Thyroid gland (tissue), 4 donors: ENCODE data around the gene HP1BP3. TPM values are rescaled to one million over a fixed set of nuclear protein-coding genes. Genes with fewer than 3 reads are reported as not detected.

Source experiments
- DNase-seq, 2 donors: peaks; one replicate each; pipeline ENCODE4 v3.0.0-alpha.2; 2019
- H3K27ac ChIP-seq, 3 donors: fragments of 200-600 bp; sonication (generic); 1 replicate in 2 of 3; 2 replicates in 1 of 3; pipeline ENCODE4 v1.5.1; 2016 to 2019; ENCODE audit warnings: mild to moderate bottlenecking in 1 of 3, moderate library complexity in 1 of 3
- H3K27me3 ChIP-seq: fragments of 200-600 bp; sonication (generic); one replicate; pipeline ENCODE4 v1.5.1; 2019
- H3K36me3 ChIP-seq, 2 donors: fragments of 200-600 bp; sonication (generic); one replicate each; pipeline ENCODE4 v1.5.1; 2016 to 2019
- H3K4me1 ChIP-seq, 2 donors: fragments of 200-600 bp; sonication (generic); one replicate each; pipeline ENCODE4 v1.5.1; 2017 to 2019
- H3K4me3 ChIP-seq, 3 donors: fragments of 200-600 bp; sonication (generic); replicated peaks in 1 of 3; 1 replicate in 2 of 3; 2 replicates in 1 of 3; pipeline ENCODE4 v1.5.1; 2016; ENCODE audit warnings: mild to moderate bottlenecking in 1 of 3
- H3K9me3 ChIP-seq: fragments of 200-600 bp; sonication (generic); one replicate; pipeline ENCODE4 v1.5.1; 2017
- CTCF ChIP-seq, 6 experiments: fragments of 200-600 bp in 3 of 6; fragments of 450-650 bp in 3 of 6; sonication (generic) in 3 of 6; IDR thresholded peaks; one replicate each; pipeline ENCODE4 v1.5.1; 2016 to 2019; ENCODE audit warnings: antibody characterized with exemption in 6 of 6, mild to moderate bottlenecking in 2 of 6, inconsistent platforms in 1 of 6, moderate library complexity in 1 of 6
- POLR2A ChIP-seq, 2 donors: fragments of 450-650 bp; IDR thresholded peaks; one replicate each; pipeline ENCODE4 v1.6.1; 2017; ENCODE audit warnings: antibody characterized with exemption in 2 of 2, mild to moderate bottlenecking in 2 of 2, moderate library complexity in 1 of 2
- WGBS, 2 donors: methylation state at CpG; one replicate each; pipeline ENCODE4 v1.1.5; 2017; 5-methylcytosine and 5-hydroxymethylcytosine counted together
- intact Hi-C: fragments of 100-400 bp; cut with DNase I; formaldehyde crosslinking; loops from one replicate; pipeline ENCODE4 v1.15.1; 2023
- total RNA-seq, 4 donors: library from RNA; depleted of rRNA; stranded (reverse); fragments of >200 nt; gene quantifications; one replicate each; pipeline ENCODE4 v1.2.3, GENCODE V29; 2016

HP1BP3 gene
- total RNA-seq, 4 donors from 2014 or later, result 248 to 312 (median 280) TPM

- H3K27ac ChIP-seq, result no peak overlapping the region
- TF ChIP-seq CTCF (IDR thresholded peaks at IDR 0.05), result no peak
- no peak for TF ChIP-seq POLR2A (IDR thresholded peaks at IDR 0.05)
- intact Hi-C loops, result no loop called here
- H3K36me3 ChIP-seq, result no peaks in the 10 kb centered on the region
- no peaks in the 10 kb centered on the region for H3K4me1 ChIP-seq
- 65 to 72% methylated on average over 18 of the region's 18 CpGs for WGBS, 2 donors
- H3K9me3 ChIP-seq, result no peaks in the 10 kb centered on the region
- no peaks in the 10 kb centered on the region for H3K27me3 ChIP-seq
- no peak overlapping the region for H3K4me3 ChIP-seq
- DNase-seq, result no peak
Observed at GRCh38 chr1:20710469-20711284, 76.4 kb downstream of the HP1BP3 start.

GRCh38 chr1:20709868-20710267 is 77.2 kb downstream of the HP1BP3 start:
- Histone ChIP-seq H3K4me3 (no peak overlapping the region), H3K9me3 (no peaks in the 10 kb centered on the region), H3K27me3 (no peaks in the 10 kb centered on the region), H3K27ac (no peak overlapping the region), H3K36me3 (no peaks in the 10 kb centered on the region), H3K4me1 (no peaks in the 10 kb centered on the region)
- intact Hi-C loops, result no loop called here
- DNase-seq, result no peak
- TF ChIP-seq CTCF (IDR thresholded peaks at IDR 0.05) (no peak), POLR2A (IDR thresholded peaks at IDR 0.05) (no peak)
- WGBS, 2 donors, result 80 to 92% methylated on average over 1 to 3 of the region's 3 CpGs

- H3K4me3 ChIP-seq, result no peak overlapping the region
- WGBS, 2 donors, result 77 to 91% methylated on average over 2 to 5 of the region's 5 CpGs
- no peak overlapping the region for H3K27ac ChIP-seq
- no peaks in the 10 kb centered on the region for H3K4me1 ChIP-seq
- intact Hi-C loops, result no loop called here
- H3K27me3 ChIP-seq, result no peaks in the 10 kb centered on the region
- no peaks in the 10 kb centered on the region for H3K36me3 ChIP-seq
- TF ChIP-seq POLR2A (IDR thresholded peaks at IDR 0.05), result no peak
- no peak for TF ChIP-seq CTCF (IDR thresholded peaks at IDR 0.05)
- no peak for DNase-seq
- H3K9me3 ChIP-seq, result no peaks in the 10 kb centered on the region
Observed at GRCh38 chr1:20708891-20709290, 78.2 kb downstream of the HP1BP3 start.

GRCh38 chr1:20708057-20708456 is 79.0 kb downstream of the HP1BP3 start:
- no peak for DNase-seq
- intact Hi-C loops, result no loop called here
- Histone ChIP-seq H3K27me3 (no peaks in the 10 kb centered on the region), H3K4me3 (no peak overlapping the region), H3K27ac (no peak overlapping the region), H3K4me1 (no peaks in the 10 kb centered on the region), H3K9me3 (no peaks in the 10 kb centered on the region), H3K36me3 (no peaks in the 10 kb centered on the region)
- WGBS, 2 donors, result 86 to 90% methylated on average over 6 of the region's 6 CpGs
- TF ChIP-seq CTCF (IDR thresholded peaks at IDR 0.05) (no peak), POLR2A (IDR thresholded peaks at IDR 0.05) (no peak)

- H3K27me3 ChIP-seq, result no peaks in the 10 kb centered on the region
- 51 to 64% methylated on average over 5 of the region's 5 CpGs for WGBS, 2 donors
- H3K27ac ChIP-seq, result no peak overlapping the region
- TF ChIP-seq CTCF (IDR thresholded peaks at IDR 0.05) (no peak), POLR2A (IDR thresholded peaks at IDR 0.05) (no peak)
- H3K36me3 ChIP-seq, result no peaks in the 10 kb centered on the region
- H3K4me3 ChIP-seq, result no peak overlapping the region
- intact Hi-C loops, result no loop called here
- H3K4me1 ChIP-seq, result no peaks in the 10 kb centered on the region
- DNase-seq, result no peak
- H3K9me3 ChIP-seq, result no peaks in the 10 kb centered on the region
Observed at GRCh38 chr1:20706841-20707240, 80.3 kb downstream of the HP1BP3 start.
